SKM-1 (cell line): ENCODE results near the gene CHN2.
"Not testable (repeated sequence)": the region's sequence is repeated elsewhere in the genome, so short reads cannot be mapped to it uniquely, and the experiment has no call there.

ENCODE experiments used
- DNase-seq: peaks from one replicate; lab custom pipeline; 2025; ENCODE audit not compliant: unreplicated experiment; lab: John Stamatoyannopoulos, UW

Gene CHN2

GRCh38 chr7:29518616-29519015 is 324.0 kb downstream of the CHN2 start:
- DNase-seq, result no peak

DNA sequence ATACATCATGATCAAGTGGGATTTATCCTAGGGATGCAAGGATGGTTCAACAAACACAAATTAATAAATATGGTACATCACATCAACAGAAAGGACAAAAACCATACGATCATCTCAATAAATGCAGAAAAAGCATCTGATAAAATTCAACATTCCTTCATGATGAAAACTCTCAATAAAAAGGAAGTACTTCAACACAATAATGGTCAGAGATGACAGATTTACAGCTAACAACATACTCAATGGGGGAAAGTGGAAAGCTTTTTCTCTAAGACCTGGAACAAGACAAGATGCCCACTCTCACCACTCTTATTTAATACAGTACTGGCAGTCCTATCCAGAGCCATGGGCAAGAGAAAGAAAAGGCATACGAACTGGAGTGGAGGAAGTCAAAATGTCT is 329.2 kb downstream of the CHN2 start:
- DNase-seq, result no peak

GRCh38 chr7:29527505-29528108 is 333.0 kb downstream of the CHN2 start:
- DNase-seq, result no peak

- not testable (repeated sequence) for DNase-seq
Measured at GRCh38 chr7:29528526-29528925, 334.0 kb downstream of the CHN2 start.
